H1 (cell line): Measurements from ENCODE around the gene THBS1. TPM values are rescaled to one million over a fixed set of nuclear protein-coding genes. Genes with fewer than 3 reads are reported as not detected.

Source experiments
- CTCF ChIA-PET: fragments of 300-600 bp; sonication (Branson Sonifier 250); formaldehyde crosslinking; loops from one replicate; lab custom pipeline; 2021; ENCODE audit not compliant: partially characterized antibody; lab: Charles Lee
- POLR2A ChIA-PET: fragments of 300-600 bp; sonication (Branson Sonifier 250); formaldehyde crosslinking; loops from one replicate; lab custom pipeline; 2021; ENCODE audit warnings: inconsistent platforms; ENCODE audit not compliant: partially characterized antibody; lab: Charles Lee
- DNase-seq, 2 experiments: peaks; one replicate each; pipeline versions ENCODE4 v3.0.0 to v3.0.0-alpha.2; 2010 to 2022; ENCODE audit warnings: low spot score in 2 of 2, low read depth in 1 of 2, mixed read lengths in 1 of 2
- FAIRE-seq: peaks from 2 replicates; lab custom pipeline; 2011; peaks lifted over from hg19 to GRCh38; lab: Jason Lieb, UNC
- H2AFZ ChIP-seq: 2 replicates; pipeline ENCODE4 v1.8.1; 2012; ENCODE audit warnings: low read length, inconsistent platforms
- H2AK5ac ChIP-seq: 2 replicates; pipeline ENCODE4 v1.6.1; 2013; ENCODE audit warnings: low read depth, low read length
- H2BK120ac ChIP-seq: replicated peaks from 2 replicates; pipeline ENCODE3; 2013; ENCODE audit warnings: low read depth, low read length, inconsistent platforms
- H2BK12ac ChIP-seq: 2 replicates; pipeline ENCODE4 v1.6.1; 2013; ENCODE audit warnings: low read depth, low read length
- H2BK15ac ChIP-seq: 2 replicates; pipeline ENCODE4 v1.6.1; 2013; ENCODE audit warnings: low read length
- H2BK20ac ChIP-seq: 2 replicates; pipeline ENCODE4 v1.6.1; 2013; ENCODE audit warnings: low read length
- H2BK5ac ChIP-seq: 2 replicates; pipeline ENCODE4 v1.6.1; 2013; ENCODE audit warnings: low read depth, low read length
- H3K14ac ChIP-seq: 2 replicates; pipeline ENCODE4 v1.6.1; 2013; ENCODE audit warnings: inconsistent platforms; ENCODE audit not compliant: insufficient read length
- H3K18ac ChIP-seq: 2 replicates; pipeline ENCODE4 v1.6.1; 2013; ENCODE audit warnings: low read length; ENCODE audit errors: extremely low read depth
- H3K23ac ChIP-seq: 2 replicates; pipeline ENCODE4 v1.6.1; 2013; ENCODE audit warnings: inconsistent platforms; ENCODE audit not compliant: insufficient read length
- H3K23me2 ChIP-seq: 2 replicates; pipeline ENCODE4 v1.6.1; 2013; ENCODE audit warnings: low read depth, low read length
- H3K27ac ChIP-seq: 2 replicates; pipeline ENCODE4 v1.6.1; 2011; ENCODE audit warnings: low read depth, low read length, inconsistent platforms
- H3K27me3 ChIP-seq, 4 experiments: replicated peaks in 1 of 4; 1 replicate in 1 of 4; 2 replicates in 3 of 4; pipeline versions ENCODE4 v1.6.1 to v1.8.1; 2011 to 2013; ENCODE audit warnings: low read length in 3 of 4, mild to moderate bottlenecking in 3 of 4, inconsistent platforms in 2 of 4, mixed read lengths in 2 of 4, moderate library complexity in 1 of 4; ENCODE audit not compliant: control insufficient read depth in 3 of 4, insufficient read depth in 3 of 4; ENCODE audit errors: extremely low read depth in 1 of 4
- H3K36me3 ChIP-seq, 4 experiments: 2 replicates each; pipeline versions ENCODE4 v1.6.1 to v1.8.1; 2011 to 2013; ENCODE audit warnings: mild to moderate bottlenecking in 4 of 4, low read length in 3 of 4, moderate library complexity in 2 of 4, control low read depth in 1 of 4, inconsistent platforms in 1 of 4; ENCODE audit not compliant: insufficient read depth in 4 of 4, control insufficient read depth in 2 of 4
- H3K4ac ChIP-seq: replicated peaks from 2 replicates; pipeline ENCODE3; 2013; ENCODE audit warnings: low read length, low read depth, mixed read lengths, inconsistent platforms; ENCODE audit not compliant: insufficient read length
- H3K4me1 ChIP-seq, 4 experiments: replicated peaks in 1 of 4; 1 replicate in 1 of 4; 2 replicates in 3 of 4; pipeline versions ENCODE4 v1.6.1 to v1.8.1; 2011 to 2013; ENCODE audit warnings: low read length in 3 of 4, inconsistent platforms in 2 of 4, mixed read lengths in 1 of 4; ENCODE audit not compliant: insufficient read depth in 4 of 4, control insufficient read depth in 3 of 4
- H3K4me2 ChIP-seq, 2 experiments: 2 replicates each; pipeline versions ENCODE4 v1.6.1 to v1.8.1; 2011 to 2013; ENCODE audit warnings: low read depth in 2 of 2, low read length in 2 of 2, control low read depth in 1 of 2, inconsistent platforms in 1 of 2, mild to moderate bottlenecking in 1 of 2; ENCODE audit not compliant: insufficient read depth in 1 of 2
- H3K4me3 ChIP-seq, 4 experiments: fragments of 200-600, 300-600 bp in 1 of 4; sonication (generic), shearing (Covaris generic), sonication (Bioruptor Twin) in 1 of 4; 2 replicates each; pipeline versions ENCODE4 v1.5.1 to v1.8.1; 2011 to 2016; ENCODE audit warnings: low read length in 4 of 4, low read depth in 3 of 4, control low read depth in 2 of 4, inconsistent platforms in 2 of 4, mild to moderate bottlenecking in 2 of 4, mixed read lengths in 1 of 4, moderate library complexity in 1 of 4; ENCODE audit not compliant: insufficient read depth in 2 of 4; ENCODE audit errors: extremely low read depth in 1 of 4
- H3K56ac ChIP-seq: replicated peaks from 2 replicates; pipeline ENCODE3; 2013; ENCODE audit warnings: low read depth, mild to moderate bottlenecking, mixed read lengths, low read length, inconsistent platforms; ENCODE audit not compliant: insufficient read length
- H3K79me1 ChIP-seq: 2 replicates; pipeline ENCODE4 v1.6.1; 2013; ENCODE audit warnings: low read depth, low read length, control low read depth
- H3K79me2 ChIP-seq, 2 experiments: 2 replicates each; pipeline versions ENCODE4 v1.6.1 to v1.8.1; 2012 to 2013; ENCODE audit warnings: low read length in 2 of 2, mild to moderate bottlenecking in 2 of 2, inconsistent platforms in 1 of 2; ENCODE audit not compliant: insufficient read depth in 2 of 2, control insufficient read depth in 1 of 2
- H3K9ac ChIP-seq, 4 experiments: replicated peaks in 1 of 4; 1 replicate in 1 of 4; 2 replicates in 3 of 4; pipeline versions ENCODE4 v1.6.1 to v1.8.1; 2011 to 2013; ENCODE audit warnings: low read depth in 3 of 4, low read length in 3 of 4, control low read depth in 2 of 4, mild to moderate bottlenecking in 2 of 4, moderate library complexity in 2 of 4, inconsistent platforms in 1 of 4; ENCODE audit errors: extremely low read depth in 1 of 4
- H3K9me3 ChIP-seq, 2 experiments: 2 replicates each; pipeline versions ENCODE4 v1.6.1 to v1.8.1; 2012 to 2013; ENCODE audit warnings: mild to moderate bottlenecking in 2 of 2, moderate library complexity in 2 of 2, control low read depth in 1 of 2, inconsistent platforms in 1 of 2, low read depth in 1 of 2, low read length in 1 of 2, mixed read lengths in 1 of 2; ENCODE audit not compliant: insufficient read depth in 2 of 2
- H4K20me1 ChIP-seq, 2 experiments: replicated peaks in 1 of 2; 2 replicates each; pipeline versions ENCODE3 to v1.8.1; 2011 to 2013; ENCODE audit warnings: inconsistent platforms in 2 of 2, low read length in 2 of 2, mild to moderate bottlenecking in 1 of 2; ENCODE audit not compliant: insufficient read depth in 2 of 2, control insufficient read depth in 1 of 2
- H4K5ac ChIP-seq: 2 replicates; pipeline ENCODE4 v1.6.1; 2013; ENCODE audit warnings: low read length, low read depth, mixed read lengths, inconsistent platforms; ENCODE audit not compliant: insufficient read length
- H4K8ac ChIP-seq: 2 replicates; pipeline ENCODE4 v1.8.0; 2013; ENCODE audit warnings: mild to moderate bottlenecking, moderate library complexity, low read length, inconsistent platforms; ENCODE audit not compliant: insufficient read depth; ENCODE audit errors: extremely low read depth
- H4K91ac ChIP-seq: replicated peaks from 2 replicates; pipeline ENCODE3; 2013; ENCODE audit warnings: low read length, mixed read lengths, inconsistent platforms; ENCODE audit not compliant: insufficient read length
- CBX8 ChIP-seq: fragments of 300-800, 300-1000 bp; sonication (generic); IDR thresholded peaks from 2 replicates; pipeline ENCODE4 v1.7.1; 2016; ENCODE audit warnings: low read depth, low read length, borderline replicate concordance
- CEBPB ChIP-seq: IDR thresholded peaks from 2 replicates; pipeline ENCODE4 v1.6.1; 2012; ENCODE audit warnings: low read depth, low read length
- CHD1 ChIP-seq: IDR thresholded peaks from 2 replicates; pipeline ENCODE4 v1.6.1; 2012; ENCODE audit warnings: low read depth, low read length, improper control_type of control experiment
- CHD2 ChIP-seq: IDR thresholded peaks from 2 replicates; pipeline ENCODE4 v1.6.1; 2012; ENCODE audit warnings: low read length, improper control_type of control experiment
- E2F6 ChIP-seq: IDR thresholded peaks from 2 replicates; pipeline ENCODE4 v1.6.1; 2012; ENCODE audit warnings: inconsistent platforms
- JUND ChIP-seq: IDR thresholded peaks from 2 replicates; pipeline ENCODE4 v1.6.1; 2011; ENCODE audit warnings: mild to moderate bottlenecking, improper control_type of control experiment, low read length
- KDM4A ChIP-seq: IDR thresholded peaks from one replicate; pipeline ENCODE4 v1.7.1; 2012; ENCODE audit warnings: low read depth, mild to moderate bottlenecking, moderate library complexity, low read length, inconsistent platforms; ENCODE audit not compliant: severe bottlenecking
- RXRA ChIP-seq: IDR thresholded peaks from 2 replicates; pipeline ENCODE4 v1.6.1; 2011; ENCODE audit warnings: low read depth, mild to moderate bottlenecking, low read length, moderate library complexity; ENCODE audit not compliant: insufficient read depth
- SIN3A ChIP-seq, 2 experiments: IDR thresholded peaks in 1 of 2; conservative IDR thresholded peaks in 1 of 2; 2 replicates each; pipeline ENCODE4 v1.6.1; 2011 to 2012; ENCODE audit warnings: low read length in 2 of 2, improper control_type of control experiment in 1 of 2, low read depth in 1 of 2, mild to moderate bottlenecking in 1 of 2
- SIX5 ChIP-seq: IDR thresholded peaks from 2 replicates; pipeline ENCODE4 v1.6.1; 2011; ENCODE audit warnings: mild to moderate bottlenecking, low read depth, low read length
- SRF ChIP-seq: IDR thresholded peaks from 2 replicates; pipeline ENCODE4 v1.6.1; 2011; ENCODE audit warnings: mild to moderate bottlenecking, low read depth, low read length, moderate library complexity
- TAF7 ChIP-seq: optimal IDR thresholded peaks from 2 replicates; pipeline ENCODE3; 2011; ENCODE audit warnings: low read depth, mild to moderate bottlenecking, inconsistent platforms, low read length, moderate library complexity, borderline replicate concordance
- TCF12 ChIP-seq: IDR thresholded peaks from 2 replicates; pipeline ENCODE4 v1.6.1; 2011; ENCODE audit warnings: low read depth, mild to moderate bottlenecking, low read length
- WGBS, 2 experiments: shearing (Covaris generic) in 1 of 2; methylation state at CpG; one replicate each; pipeline versions ENCODE4 v1.1.6 to v1.1.7; 2013 to 2015; ENCODE audit warnings: low lambda C conversion rate in 2 of 2, mixed read lengths in 2 of 2, inconsistent platforms in 1 of 2, low coverage in 1 of 2, missing lambda C conversion rate in 1 of 2; ENCODE audit not compliant: insufficient replicate concordance in 2 of 2, insufficient coverage in 1 of 2, insufficient read length in 1 of 2; ENCODE audit errors: extremely low coverage in 1 of 2, missing lambda C conversion rate in 1 of 2; 5-methylcytosine and 5-hydroxymethylcytosine counted together
- polyA plus RNA-seq, 7 experiments: library from polyadenylated mRNA; depleted of rRNA in 3 of 7; stranded (reverse) in 5 of 7; unstranded in 2 of 7; fragments of >200 nt in 5 of 7; fragments of 200-250 nt in 2 of 7; gene quantifications; 1 replicate in 5 of 7; 2 replicates in 1 of 7; 4 replicates in 1 of 7; pipeline versions ENCODE4 v1.2.1 to v1.2.3, GENCODE V29; 2011 to 2013; ENCODE audit warnings: missing spikeins in 2 of 7, mixed read lengths in 2 of 7
- total RNA-seq: library from RNA; stranded (reverse); fragmentation: NEBNext Ultra II Directional; extraction: Animal tissue kit (Norgen Biotek cat#: 25700); gene quantifications from 2 replicates; pipeline ENCODE4 v1.2.1, GENCODE V29; 2021

THBS1 gene
- total and polyA plus RNA-seq, 2 of the 8 experiments (the other 6 are each of a cell fraction or from before 2014, with no cell fraction given) = 10.3 to 63.3 TPM

GRCh38 chr15:39555885-39556284 lies 25.0 kb upstream of the THBS1 start:
- no peak overlapping the region for H4K5ac ChIP-seq
- no peak for DNase-seq
- H3K56ac ChIP-seq = no peak overlapping the region
- no peaks in the 10 kb centered on the region for H3K23me2 ChIP-seq
- H2BK5ac ChIP-seq = no peak overlapping the region
- no peak overlapping the region for H2AK5ac ChIP-seq
- WGBS, 2 experiments = 82% methylated on average over 4 of the region's 4 CpGs; no CpG with 5 or more reads in 1 of the 2 experiments
- H2BK15ac ChIP-seq = no peak overlapping the region
- no peak overlapping the region for H3K4me3 ChIP-seq
- H4K20me1 ChIP-seq = no peaks in the 10 kb centered on the region
- no peak overlapping the region for H3K23ac ChIP-seq
- H2BK20ac ChIP-seq = no peak overlapping the region
- H2AFZ ChIP-seq = no peak overlapping the region
- H3K4me1 ChIP-seq = peaks cover 0 to 5% (median 0%) of the 10 kb centered on the region in 4 experiments; a peak in 1 of 7 replicates
- no peaks in the 10 kb centered on the region for H3K9me3 ChIP-seq
- ChIA-PET CTCF (interaction anchor here (1.1 to 4.8 kb wide), 4 partner anchors 12 to 46 kb away, joined by 3 to 21 read pairs (median 6); no protein-coding TSS in a partner anchor), POLR2A (interaction anchor here (2.2 kb wide), 1 partner anchor 25 kb away, joined by 13 read pairs; the partner anchor contains the start of gene THBS1)
- H3K4ac ChIP-seq = no peak overlapping the region
- no peak overlapping the region for H3K14ac ChIP-seq
- H4K91ac ChIP-seq = no peak overlapping the region
- H3K36me3 ChIP-seq = no peaks in the 10 kb centered on the region
- no peak overlapping the region for H3K4me2 ChIP-seq
- no peak overlapping the region for H3K27ac ChIP-seq
- no peak overlapping the region for H3K18ac ChIP-seq
- H3K79me2 ChIP-seq = no peaks in the 10 kb centered on the region
- FAIRE-seq = no peak
- no peak overlapping the region for H2BK120ac ChIP-seq
- no peak overlapping the region for H3K9ac ChIP-seq
- H3K79me1 ChIP-seq = no peaks in the 10 kb centered on the region
- no peaks in the 10 kb centered on the region for H3K27me3 ChIP-seq
- no peak overlapping the region for H2BK12ac ChIP-seq
- H4K8ac ChIP-seq = no peak overlapping the region
- TF ChIP-seq CEBPB (no peak), SIN3A (conservative IDR thresholded peaks at IDR 0.05 in 1 of 2, IDR thresholded peaks at IDR 0.05 in 1 of 2; ENCODE audit: low read depth in 1 of 2, low read length in 2 of 2) (no peak), TCF12 (no peak), SRF (no peak), CBX8 (no peak), CHD2 (no peak), TAF7 (no peak), RXRA (no peak), KDM4A (no peak), E2F6 (no peak), CHD1 (no peak), SIX5 (no peak), JUND (no peak)
